GM12878 (cell line): ENCODE data around the gene DHRS1. TPM values are rescaled to one million over a fixed set of nuclear protein-coding genes. Genes with fewer than 3 reads are reported as not detected.

Experiments used
- ATF3 ChIP-seq: IDR thresholded peaks from 2 replicates; pipeline ENCODE4 v1.6.1; 2011; ENCODE audit warnings: low read depth, mild to moderate bottlenecking, low read length, moderate library complexity, borderline replicate concordance; ENCODE audit errors: extremely low read depth
- BMI1 ChIP-seq: fragments of 450-650 bp; IDR thresholded peaks from 2 replicates; pipeline ENCODE4 v1.6.1; 2016; ENCODE audit warnings: mild to moderate bottlenecking, moderate library complexity, borderline replicate concordance
- CUX1 ChIP-seq: IDR thresholded peaks from 2 replicates; pipeline ENCODE4 v1.6.1; 2012; ENCODE audit warnings: improper control_type of control experiment, low read depth, low read length; ENCODE audit not compliant: insufficient replicate concordance
- HDGF ChIP-seq: fragments of 450-650 bp; IDR thresholded peaks from 2 replicates; pipeline ENCODE4 v1.6.1; 2016; ENCODE audit warnings: antibody characterized with exemption
- MEF2B ChIP-seq: fragments of 450-650 bp; IDR thresholded peaks from 2 replicates; pipeline ENCODE4 v1.6.1; 2018; ENCODE audit warnings: mild to moderate bottlenecking, moderate library complexity; ENCODE audit not compliant: partially characterized antibody, poor library complexity, severe bottlenecking
- MLLT1 ChIP-seq: fragments of 450-650 bp; IDR thresholded peaks from 2 replicates; pipeline ENCODE4 v1.6.1; 2016; ENCODE audit warnings: mild to moderate bottlenecking
- MTA2 ChIP-seq: fragments of 450-650 bp; IDR thresholded peaks from 2 replicates; pipeline ENCODE4 v1.6.1; 2016; ENCODE audit warnings: low read depth, mild to moderate bottlenecking, moderate library complexity
- NBN ChIP-seq: fragments of 450-650 bp; IDR thresholded peaks from 2 replicates; pipeline ENCODE4 v1.6.1; 2016
- NFYA ChIP-seq: IDR thresholded peaks from 2 replicates; pipeline ENCODE4 v1.6.1; 2011; ENCODE audit warnings: low read depth, mild to moderate bottlenecking, low read length, improper control_type of control experiment, borderline replicate concordance
- NFYB ChIP-seq: IDR thresholded peaks from 2 replicates; pipeline ENCODE4 v1.6.1; 2011; ENCODE audit warnings: low read depth, mild to moderate bottlenecking, low read length, improper control_type of control experiment, moderate library complexity; ENCODE audit not compliant: insufficient read depth
- NKRF ChIP-seq: fragments of 450-650 bp; conservative IDR thresholded peaks from 2 replicates; pipeline ENCODE4 v1.6.1; 2017; ENCODE audit warnings: mild to moderate bottlenecking, moderate library complexity
- POU2F2 ChIP-seq: IDR thresholded peaks from 3 replicates; pipeline ENCODE4 v1.6.1; 2011; ENCODE audit warnings: low read depth, mild to moderate bottlenecking, low read length, borderline replicate concordance
- RAD51 ChIP-seq: fragments of 450-650 bp; IDR thresholded peaks from 2 replicates; pipeline ENCODE4 v1.6.1; 2016; ENCODE audit warnings: moderate library complexity, mild to moderate bottlenecking, inconsistent platforms
- REST ChIP-seq: IDR thresholded peaks from 2 replicates; pipeline ENCODE4 v1.6.1; 2012; ENCODE audit warnings: mild to moderate bottlenecking, low read depth, low read length
- SREBF1 ChIP-seq: IDR thresholded peaks from 2 replicates; pipeline ENCODE4 v1.6.1; 2012; ENCODE audit warnings: mild to moderate bottlenecking, low read length
- TBL1XR1 ChIP-seq: IDR thresholded peaks from 2 replicates; pipeline ENCODE4 v1.6.1; 2012; ENCODE audit warnings: low read depth, low read length, improper control_type of control experiment
- YY1 ChIP-seq: IDR thresholded peaks from 2 replicates; pipeline ENCODE4 v1.6.1; 2011; ENCODE audit warnings: low read depth, mild to moderate bottlenecking, low read length
- polyA plus RNA-seq, 11 experiments: library from polyadenylated mRNA; depleted of rRNA in 4 of 11; unstranded in 6 of 11; stranded (reverse) in 5 of 11; fragments of >200 nt; fragmentation: Nextera tagmentation in 4 of 11; fragmentation: Illumina TruSeq in 1 of 11; extraction: Ambion mirVana in 4 of 11; extraction: Trizol in 1 of 11; gene quantifications; 1 replicate in 1 of 11; 2 replicates in 10 of 11; pipeline versions ENCODE4 v1.2.1 to v1.2.3, GENCODE V29; 2011 to 2016; ENCODE audit warnings: inconsistent platforms in 2 of 11, missing spikeins in 2 of 11, low read depth in 1 of 11
- total RNA-seq, 4 experiments: library from RNA; depleted of rRNA in 3 of 4; stranded (reverse); fragments of >200 nt in 3 of 4; fragmentation: Illumina TruSeq in 1 of 4; extraction: Trizol in 1 of 4; gene quantifications; 2 replicates each; pipeline versions ENCODE4 v1.2.1 to v1.2.3, GENCODE V29; 2013 to 2021

DHRS1 gene
- total and polyA plus RNA-seq, 10 of the 15 experiments (the other 5 are each of a cell fraction or from before 2014, with no cell fraction given): 12.1 to 45.0 (median 25.7) TPM

GRCh38 chr14:24271134-24271833 is 28.3 kb downstream of the DHRS1 start, which contains the start of gene RABGGTA (continued):
- TF ChIP-seq CUX1 (no peak), MLLT1 (peak; percentile 54; the same call in 1 of the 2 replicates), BMI1 (no peak), SREBF1 (no peak), MEF2B (peak; percentile 51), REST (0 out of 2 replicates have a peak, but pooled peaks have one; percentile 30), RAD51 (no peak), HDGF (no peak), NBN (peak; percentile 93), NKRF (peak; percentile 85), TBL1XR1 (no peak), POU2F2 (no peak; the same call in 2 of the 3 replicates), ATF3 (no peak), NFYB (no peak), MTA2 (peak; percentile 61; the same call in 1 of the 2 replicates), NFYA (no peak), YY1 (peak; percentile 87)
